Brain microvascular endothelial cell (primary cell): Measurements from ENCODE around the gene SNAI3.

Experiments used
- DNase-seq: peaks from one replicate; pipeline ENCODE4 v3.0.0-alpha.2; 2020
- H3K27ac ChIP-seq: fragments of 250-450 bp; sonication (Bioruptor Pico); 2 replicates; pipeline ENCODE4 v1.5.1; 2020; ENCODE audit warnings: mild to moderate bottlenecking, moderate library complexity
- H3K27me3 ChIP-seq: fragments of 250-450 bp; sonication (Bioruptor Pico); replicated peaks from 2 replicates; pipeline ENCODE4 v1.5.1; 2020; ENCODE audit warnings: mild to moderate bottlenecking
- H3K36me3 ChIP-seq: fragments of 250-450 bp; sonication (Bioruptor Pico); replicated peaks from 2 replicates; pipeline ENCODE4 v1.5.1; 2020; ENCODE audit warnings: mild to moderate bottlenecking
- H3K4me3 ChIP-seq: 2 replicates; pipeline ENCODE4 v1.5.1; 2011; ENCODE audit warnings: low read depth, mild to moderate bottlenecking, control low read depth, low read length, moderate library complexity
- CTCF ChIP-seq: IDR thresholded peaks from 2 replicates; pipeline ENCODE4 v1.5.1; 2011; ENCODE audit warnings: low read depth, mild to moderate bottlenecking, moderate library complexity, low read length, control low read depth, inconsistent platforms; ENCODE audit errors: missing control alignments
- in situ Hi-C: cut with HindIII; loops from 2 replicates; pipeline ENCODE4 v1.10.0; 2017; ENCODE audit warnings: low sequenced_read_pairs, low pct_ligation_motif_present

Gene SNAI3

GRCh38 chr16:88686439-88687253 lies at the start of gene SNAI3:
SNAI3 (minus strand) TSS chr16:88686507; CDS start chr16:88686406, 101 bp downstream.
- Histone ChIP-seq H3K27me3 (peaks cover 2% of the 10 kb centered on the region), H3K36me3 (no peaks in the 10 kb centered on the region), H3K27ac (no peak within 1 kb of the TSS), H3K4me3 (peak within 1 kb of the TSS; percentile 47)
- TF ChIP-seq CTCF, result no peak
- DNase-seq, result no peak
- in situ Hi-C loops, result loop anchor here (10.0 kb wide), 1 partner anchor 98 kb away; the partner anchor contains the start of gene PIEZO1

GRCh38 chr16:88736088-88736487 lies 49.8 kb upstream of the SNAI3 start:
- no peak for DNase-seq
- Histone ChIP-seq H3K27me3 (no peaks in the 10 kb centered on the region), H3K27ac (no peak overlapping the region), H3K4me3 (no peak overlapping the region), H3K36me3 (peaks cover 66% of the 10 kb centered on the region)
- in situ Hi-C loops, result no loop called here
- TF ChIP-seq CTCF, result no peak

GRCh38 chr16:88735616-88736015 lies 49.3 kb upstream of the SNAI3 start:
- no peak for TF ChIP-seq CTCF
- in situ Hi-C loops, result no loop called here
- H3K4me3 ChIP-seq, result no peak overlapping the region
- H3K27ac ChIP-seq, result no peak overlapping the region
- H3K27me3 ChIP-seq, result no peaks in the 10 kb centered on the region
- DNase-seq, result no peak
- peaks cover 67% of the 10 kb centered on the region for H3K36me3 ChIP-seq

GRCh38 chr16:88735121-88735520 lies 48.8 kb upstream of the SNAI3 start:
- Histone ChIP-seq H3K27ac (no peak overlapping the region), H3K36me3 (peaks cover 65% of the 10 kb centered on the region), H3K4me3 (no peak overlapping the region), H3K27me3 (no peaks in the 10 kb centered on the region)
- DNase-seq, result no peak
- in situ Hi-C loops, result no loop called here
- no peak for TF ChIP-seq CTCF

GRCh38 chr16:88734361-88734728 lies 48.0 kb upstream of the SNAI3 start:
- peaks cover 66% of the 10 kb centered on the region for H3K36me3 ChIP-seq
- in situ Hi-C loops, result no loop called here
- no peak for TF ChIP-seq CTCF

More at GRCh38 chr16:88734361-88734728, 48.0 kb upstream of the SNAI3 start:
- H3K4me3 ChIP-seq, result no peak overlapping the region
- no peak overlapping the region for H3K27ac ChIP-seq
- DNase-seq, result no peak
- no peaks in the 10 kb centered on the region for H3K27me3 ChIP-seq
